HEK293T (cell line): ENCODE data around the gene RAB7B.

Experiments used
- CTCF ChIA-PET: fragments of 350-600 bp; formaldehyde crosslinking; extraction: SDS; loops from one replicate; lab custom pipeline; 2021; ENCODE audit warnings: antibody characterized with exemption, inconsistent platforms; lab: Yijun Ruan, JAX
- POLR2A ChIA-PET: fragments of 350-600 bp; formaldehyde crosslinking; extraction: SDS; loops from one replicate; lab custom pipeline; 2020; ENCODE audit warnings: antibody characterized with exemption, inconsistent platforms; lab: Yijun Ruan, JAX
- DNase-seq: peaks from one replicate; pipeline ENCODE4 v3.0.0; 2012; ENCODE audit warnings: mixed read lengths; ENCODE audit errors: extremely low spot score
- ARNT ChIP-seq: fragments of 450-650 bp; IDR thresholded peaks from 2 replicates; pipeline ENCODE4 v1.6.1; 2017; ENCODE audit warnings: mild to moderate bottlenecking
- BHLHE40 ChIP-seq: fragments of 450-650 bp; IDR thresholded peaks from 2 replicates; pipeline ENCODE4 v1.6.1; 2016; ENCODE audit warnings: mild to moderate bottlenecking, moderate library complexity, borderline replicate concordance
- CTBP1 ChIP-seq: fragments of 450-650 bp; IDR thresholded peaks from 2 replicates; pipeline ENCODE4 v1.6.1; 2016; ENCODE audit warnings: borderline replicate concordance
- ELF4 ChIP-seq: fragments of 450-650 bp; IDR thresholded peaks from 2 replicates; pipeline ENCODE4 v1.6.1; 2017; ENCODE audit warnings: antibody characterized with exemption
- FOXA1 ChIP-seq: fragments of 450-650 bp; IDR thresholded peaks from 2 replicates; pipeline ENCODE4 v1.6.1; 2016; ENCODE audit warnings: mild to moderate bottlenecking
- FOXK2 ChIP-seq: fragments of 450-650 bp; IDR thresholded peaks from 2 replicates; pipeline ENCODE4 v1.6.1; 2016; ENCODE audit warnings: mild to moderate bottlenecking
- FOXM1 ChIP-seq: fragments of 450-650 bp; IDR thresholded peaks from 2 replicates; pipeline ENCODE4 v1.6.1; 2017; ENCODE audit warnings: mild to moderate bottlenecking, borderline replicate concordance
- HDGF ChIP-seq: fragments of 450-650 bp; IDR thresholded peaks from 2 replicates; pipeline ENCODE4 v1.6.1; 2017; ENCODE audit warnings: antibody characterized with exemption, borderline replicate concordance
- L3MBTL2 ChIP-seq: fragments of 450-650 bp; conservative IDR thresholded peaks from 2 replicates; pipeline ENCODE4 v1.6.1; 2016; ENCODE audit warnings: mild to moderate bottlenecking
- LEF1 ChIP-seq: fragments of 450-650 bp; IDR thresholded peaks from 2 replicates; pipeline ENCODE4 v1.6.1; 2017; ENCODE audit warnings: mild to moderate bottlenecking, borderline replicate concordance
- NFRKB ChIP-seq: fragments of 450-650 bp; IDR thresholded peaks from 2 replicates; pipeline ENCODE4 v1.6.1; 2016; ENCODE audit warnings: mild to moderate bottlenecking, moderate library complexity
- PKNOX1 ChIP-seq: fragments of 450-650 bp; IDR thresholded peaks from 2 replicates; pipeline ENCODE4 v1.6.1; 2016
- SP1 ChIP-seq: fragments of 450-650 bp; IDR thresholded peaks from 2 replicates; pipeline ENCODE4 v1.6.1; 2017
- SUZ12 ChIP-seq: fragments of 450-650 bp; IDR thresholded peaks from 2 replicates; pipeline ENCODE4 v1.6.1; 2016; ENCODE audit warnings: mild to moderate bottlenecking
- TARDBP ChIP-seq: fragments of 450-650 bp; IDR thresholded peaks from 2 replicates; pipeline ENCODE4 v1.6.1; 2016
- ZNF384 ChIP-seq: fragments of 450-650 bp; IDR thresholded peaks from 2 replicates; pipeline ENCODE4 v1.6.1; 2016

The RAB7B gene

GRCh38 chr1:205930195-205930577, 73.0 kb downstream of the RAB7B start:
- DNase-seq = no peak
- ChIA-PET CTCF (no interaction called here), POLR2A (no interaction called here)
- no peak for TF ChIP-seq FOXA1
- TF ChIP-seq TARDBP = no peak
- no peak for TF ChIP-seq BHLHE40
- TF ChIP-seq ARNT = no peak
- no peak for TF ChIP-seq SP1
- no peak for TF ChIP-seq CTBP1
- TF ChIP-seq FOXK2 = no peak

- ChIA-PET CTCF (interaction anchor here (0.6 to 1.2 kb wide), 2 partner anchors 47 to 119 kb away, joined by 3 to 5 read pairs; no protein-coding TSS in a partner anchor), POLR2A (no interaction called here)
- no peak for DNase-seq
- no peak for TF ChIP-seq FOXK2
- TF ChIP-seq L3MBTL2 = no peak
- no peak for TF ChIP-seq HDGF
- no peak for TF ChIP-seq CTBP1
- no peak for TF ChIP-seq SP1
- TF ChIP-seq FOXM1 = no peak
- TF ChIP-seq TARDBP = no peak
- no peak for TF ChIP-seq ZNF384
- no peak for TF ChIP-seq ARNT
- no peak for TF ChIP-seq BHLHE40
- TF ChIP-seq PKNOX1 = no peak
- no peak for TF ChIP-seq ELF4
- TF ChIP-seq FOXA1 = no peak
- no peak for TF ChIP-seq NFRKB
- TF ChIP-seq SUZ12 = no peak
- TF ChIP-seq LEF1 = no peak
Measured at GRCh38 chr1:205929496-205930194, 73.5 kb downstream of the RAB7B start.

GRCh38 chr1:205928317-205928716, 74.9 kb downstream of the RAB7B start:
- TF ChIP-seq TARDBP (no peak), FOXK2 (no peak), SUZ12 (no peak), ZNF384 (no peak), PKNOX1 (no peak)
- POLR2A ChIA-PET = no interaction called here
- no peak for DNase-seq
- CTCF ChIA-PET = interaction anchor here (1.2 kb wide), 1 partner anchor 48 kb away, joined by 5 read pairs; no protein-coding TSS in a partner anchor

- no peak for DNase-seq
- TF ChIP-seq ZNF384 = no peak
- no peak for TF ChIP-seq HDGF
- TF ChIP-seq SUZ12 = no peak
- no peak for TF ChIP-seq ELF4
- TF ChIP-seq NFRKB = no peak
- TF ChIP-seq SP1 = no peak
- no peak for TF ChIP-seq BHLHE40
- TF ChIP-seq PKNOX1 = no peak
- no peak for TF ChIP-seq FOXA1
- no peak for TF ChIP-seq CTBP1
- CTCF ChIA-PET = interaction anchor here (1.2 kb wide), 1 partner anchor 50 kb away, joined by 9 read pairs; no protein-coding TSS in a partner anchor
- POLR2A ChIA-PET = no interaction called here
Measured at GRCh38 chr1:205927676-205928075, 75.5 kb downstream of the RAB7B start.

GRCh38 chr1:205927247-205927646, 75.9 kb downstream of the RAB7B start:
- no peak for TF ChIP-seq PKNOX1
- TF ChIP-seq BHLHE40 = no peak
- no peak for TF ChIP-seq ZNF384
- no peak for TF ChIP-seq FOXK2
- no peak for TF ChIP-seq LEF1
- DNase-seq = no peak
- ChIA-PET CTCF (interaction anchor here (1.2 kb wide), 1 partner anchor 50 kb away, joined by 9 read pairs; no protein-coding TSS in a partner anchor), POLR2A (no interaction called here)
